Activated CD8-positive, alpha-beta memory T cell treated with anti-CD3 and anti-CD28 coated beads for 1 hour (primary cell): ENCODE results near the gene XPO1.
"Not testable (repeated sequence)": the region's sequence is repeated elsewhere in the genome, so short reads cannot be mapped to it uniquely, and the experiment has no call there.

Experiments used
- DNase-seq, 2 donors: peaks; one replicate each; pipeline ENCODE4 v3.0.0-alpha.2; 2020; ENCODE audit warnings: low read depth in 1 of 2; ENCODE audit errors: extremely low read depth in 1 of 2

XPO1 gene

GRCh38 chr2:61469424-61470121 lies 68.6 kb downstream of the XPO1 start:
- DNase-seq: no peak

- not testable (repeated sequence) for DNase-seq
These were observed 69.9 kb downstream of the XPO1 start for GRCh38 chr2:61468231-61468630.

GRCh38 chr2:61465045-61465444 lies 73.1 kb downstream of the XPO1 start:
- no peak for DNase-seq

GRCh38 chr2:61463769-61464475 lies 74.2 kb downstream of the XPO1 start:
- no peak for DNase-seq

GRCh38 chr2:61461404-61461803 lies 76.8 kb downstream of the XPO1 start:
- no peak for DNase-seq

- DNase-seq: no peak
These were observed 78.0 kb downstream of the XPO1 start for GRCh38 chr2:61460163-61460562.

GRCh38 chr2:61456746-61457420 lies 81.3 kb downstream of the XPO1 start:
- DNase-seq: no peak

- no peak for DNase-seq
These were observed 81.9 kb downstream of the XPO1 start for GRCh38 chr2:61456070-61456745.

- DNase-seq: not testable (repeated sequence)
These were observed 83.2 kb downstream of the XPO1 start for GRCh38 chr2:61454972-61455371.

GRCh38 chr2:61454383-61454782 lies 83.8 kb downstream of the XPO1 start:
- DNase-seq: no peak

GRCh38 chr2:61452392-61452791 lies 85.8 kb downstream of the XPO1 start:
- DNase-seq: no peak

- no peak for DNase-seq
These were observed 87.0 kb downstream of the XPO1 start for GRCh38 chr2:61451178-61451577.

- DNase-seq: no peak
These were observed 88.0 kb downstream of the XPO1 start for GRCh38 chr2:61450144-61450543.

- no peak for DNase-seq
These were observed 89.9 kb downstream of the XPO1 start for GRCh38 chr2:61448229-61448628.

- DNase-seq: not testable (repeated sequence)
These were observed 91.2 kb downstream of the XPO1 start for GRCh38 chr2:61446971-61447370.

- no peak for DNase-seq
These were observed 94.7 kb downstream of the XPO1 start for GRCh38 chr2:61443342-61444041.

GRCh38 chr2:61439241-61440002 lies 98.7 kb downstream of the XPO1 start:
- no peak for DNase-seq

GRCh38 chr2:61438670-61439069 lies 99.5 kb downstream of the XPO1 start:
- no peak for DNase-seq

- no peak for DNase-seq
These were observed 101.0 kb downstream of the XPO1 start for GRCh38 chr2:61437170-61437569.

- DNase-seq: no peak
These were observed 102.1 kb downstream of the XPO1 start for GRCh38 chr2:61436092-61436491.
